Stimulated activated CD8-positive, alpha-beta memory T cell treated with anti-CD3 and anti-CD28 coated beads, Interleukin-12 subunit alpha, Interleukin-12 subunit beta, amount 100 ng/mL, for 24 hours (primary cell): Measurements from ENCODE around the gene TEX54.

Experiments used
- DNase-seq: peaks from one replicate; pipeline ENCODE4 v3.0.0-alpha.2; 2020; ENCODE audit errors: extremely low read depth

Gene TEX54

DNA sequence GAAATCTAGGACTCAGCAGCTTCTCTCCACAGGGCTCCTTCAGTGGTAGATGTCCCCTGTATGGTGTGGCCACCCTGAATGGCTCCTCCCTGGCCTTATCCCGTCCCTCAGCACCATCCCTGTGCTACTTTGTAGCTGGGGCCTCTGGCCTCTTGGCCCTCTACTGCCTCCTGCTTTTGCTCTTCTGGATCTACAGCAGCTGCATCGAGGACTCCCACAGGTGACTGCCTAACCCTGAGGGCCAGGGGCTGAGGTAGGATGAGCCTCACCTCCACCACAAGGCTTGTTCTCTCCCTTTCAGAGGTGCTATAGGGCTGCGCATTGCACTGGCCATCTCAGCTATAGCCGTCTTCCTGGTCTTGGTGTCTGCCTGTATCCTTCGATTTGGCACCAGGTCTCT is 43.6 kb downstream of the TEX54 start:
- no peak for DNase-seq

DNA sequence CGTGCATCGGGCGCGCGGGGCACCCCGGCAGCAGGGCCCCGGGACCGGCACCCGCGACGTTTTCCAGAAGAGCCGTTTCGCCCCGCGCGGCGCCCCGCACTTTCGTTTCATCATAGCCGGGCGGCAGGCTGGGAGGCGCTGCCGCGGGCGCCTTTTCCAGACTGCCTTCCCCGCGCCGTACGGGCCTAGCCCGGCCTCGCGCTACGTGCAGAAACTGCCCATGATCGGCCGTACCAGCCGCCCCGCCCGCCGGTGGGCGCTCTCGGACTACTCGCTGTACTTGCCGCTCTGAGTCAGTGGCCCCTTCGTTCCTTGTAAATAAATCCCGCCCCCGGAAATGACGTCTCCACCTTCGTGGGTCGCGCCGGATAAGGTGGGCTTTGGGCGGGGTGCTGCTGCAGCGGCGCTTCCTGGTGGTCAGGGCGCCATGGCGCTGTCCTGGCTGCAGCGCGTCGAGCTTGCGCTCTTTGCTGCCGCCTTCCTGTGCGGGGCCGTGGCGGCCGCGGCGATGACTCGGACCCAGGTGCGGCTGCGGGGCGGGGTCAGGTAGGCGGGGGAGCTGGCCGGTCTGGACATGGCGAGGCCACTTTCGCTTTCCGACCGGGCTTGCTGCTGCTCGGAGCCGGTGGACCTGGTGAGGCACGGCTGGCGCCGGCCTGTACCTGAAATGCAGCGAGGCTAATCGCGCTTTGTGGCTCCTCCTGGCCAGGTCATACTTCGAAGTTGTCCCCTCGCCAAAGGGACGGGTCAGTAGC is 45.5 kb downstream of the TEX54 start, which contains the start of gene TMEM179B:
TMEM179B (plus strand) TSS at position 398 of the 755 bp plus-strand sequence; CDS start at position 428, 30 bp downstream.
- DNase-seq, result peak; percentile 97

DNA sequence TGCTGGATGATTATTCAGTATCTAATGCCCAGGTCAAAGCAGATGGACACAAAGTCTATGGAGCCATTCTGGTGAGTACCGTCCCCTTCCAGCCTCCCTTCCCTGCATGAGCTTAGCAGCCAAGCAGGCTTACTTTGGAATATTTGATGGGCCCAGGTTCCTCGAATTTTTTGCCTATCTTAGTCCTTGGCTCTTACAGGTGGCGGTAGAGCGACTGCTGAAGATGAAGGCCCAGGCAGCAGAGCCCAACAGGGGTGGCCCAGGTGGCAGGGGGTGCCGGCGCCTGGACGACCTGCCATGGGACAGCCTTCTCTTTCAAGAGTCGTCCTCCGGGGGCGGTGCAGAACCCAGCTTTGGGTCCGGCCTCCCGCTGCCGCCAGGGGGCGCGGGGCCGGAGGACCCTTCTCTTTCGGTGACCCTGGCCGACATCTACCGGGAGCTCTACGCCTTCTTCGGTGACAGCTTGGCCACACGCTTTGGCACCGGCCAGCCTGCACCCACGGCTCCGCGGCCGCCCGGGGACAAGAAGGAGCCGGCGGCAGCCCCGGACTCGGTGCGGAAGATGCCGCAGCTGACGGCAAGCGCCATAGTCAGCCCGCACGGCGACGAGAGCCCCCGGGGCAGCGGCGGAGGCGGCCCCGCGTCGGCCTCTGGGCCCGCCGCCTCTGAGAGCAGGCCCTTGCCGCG is 46.2 kb downstream of the TEX54 start:
- DNase-seq, result peak; percentile 67

DNA sequence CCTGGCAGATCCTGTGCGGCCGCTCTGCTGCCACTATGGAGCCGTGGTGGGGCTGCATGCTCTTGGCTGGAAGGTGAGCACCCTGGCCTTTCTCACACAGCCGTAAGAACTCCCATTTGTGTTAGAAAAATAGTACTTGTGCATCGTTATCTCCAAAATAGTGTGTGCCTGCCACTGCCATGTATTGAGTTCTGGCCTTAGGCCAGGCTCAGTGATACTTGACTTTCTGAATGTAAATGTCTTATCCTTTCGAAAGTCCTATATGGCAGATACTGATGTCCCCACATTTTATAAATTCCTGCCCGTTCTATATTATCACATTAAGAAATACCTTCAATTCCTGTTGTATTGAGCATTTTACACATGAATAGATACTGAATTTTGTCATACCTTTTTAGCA is 49.9 kb downstream of the TEX54 start:
- no peak for DNase-seq
